Measurements from ENCODE around the gene PDXDC1. TPM values are rescaled to one million over a fixed set of nuclear protein-coding genes. Genes with fewer than 3 reads are reported as not detected.
"Not testable (repeated sequence)": the region's sequence is repeated elsewhere in the genome, so short reads cannot be mapped to it uniquely, and the experiment has no call there.

Gene PDXDC1
- total and polyA plus RNA-seq, 5 experiments from 2014 or later = 25.0 to 77.8 (median 35.7) TPM

GRCh38 chr16:14978908-14979307 is 4.1 kb downstream of the PDXDC1 start:
- Mint-ChIP-seq H3K27ac (peak overlapping the region in 4 of 10 donors; percentile 0 to 73 (median 51)), H3K4me3 (peak overlapping the region in 1 of 10 donors; percentile 32), H3K4me1 (peaks cover 23 to 61% (median 50%) of the 10 kb centered on the region in 4 donors)
- ATAC-seq, H3K9me3 Mint-ChIP-seq, H3K27me3 Mint-ChIP-seq, H3K36me3 Mint-ChIP-seq, DNase-seq, POLR2A ChIA-PET: not testable (repeated sequence)

DNA sequence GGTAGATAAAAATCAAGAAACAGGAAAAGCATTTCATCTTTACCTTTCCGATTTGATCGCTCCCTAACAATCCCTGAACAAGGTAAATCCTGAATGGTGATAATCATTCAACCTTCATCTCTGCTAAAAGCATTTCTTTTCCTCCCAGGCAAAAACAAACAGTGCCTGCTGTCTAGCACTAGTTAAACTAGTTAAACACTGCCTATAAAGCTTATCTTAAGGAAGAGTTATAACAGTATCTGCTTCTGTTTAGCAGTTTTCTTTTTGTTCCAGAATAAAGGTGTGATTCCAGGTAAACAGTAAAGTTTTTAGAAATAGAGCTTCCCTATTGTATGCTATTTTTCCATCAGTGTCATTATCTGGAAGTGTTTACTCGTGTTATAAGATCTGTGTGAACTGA is 6.4 kb downstream of the PDXDC1 start:
- H3K9me3 Mint-ChIP-seq = not testable (repeated sequence)
- H3K4me1 Mint-ChIP-seq = peaks cover 23 to 61% (median 49%) of the 10 kb centered on the region in 4 donors

GRCh38 chr16:14982521-14982920 is 7.7 kb downstream of the PDXDC1 start:
- H3K9me3 Mint-ChIP-seq, DNase-seq, ATAC-seq, POLR2A ChIA-PET, H3K4me3 Mint-ChIP-seq, H3K27me3 Mint-ChIP-seq: not testable (repeated sequence)
- Mint-ChIP-seq H3K27ac (peak overlapping the region in 2 of 10 donors; percentile 20 to 77), H3K4me1 (peaks cover 19 to 55% (median 44%) of the 10 kb centered on the region in 4 donors), H3K36me3 (peaks cover 0 to 36% (median 17%) of the 10 kb centered on the region in 3 donors)

More for the DNA sequence above, 6.4 kb downstream of the PDXDC1 start:
- H3K4me3 Mint-ChIP-seq, POLR2A ChIA-PET, H3K27me3 Mint-ChIP-seq, DNase-seq, ATAC-seq: not testable (repeated sequence)
- peak overlapping the region in 3 of 10 donors; percentile 8 to 34 (median 20) for H3K27ac Mint-ChIP-seq
- H3K36me3 Mint-ChIP-seq = peaks cover 0 to 23% (median 8%) of the 10 kb centered on the region in 3 donors

GRCh38 chr16:14988092-14988491 is 13.3 kb downstream of the PDXDC1 start:
- H3K27me3 Mint-ChIP-seq, POLR2A ChIA-PET, H3K9me3 Mint-ChIP-seq, DNase-seq, ATAC-seq: not testable (repeated sequence)
- peaks cover 20 to 39% (median 36%) of the 10 kb centered on the region in 4 donors for H3K4me1 Mint-ChIP-seq
- peak overlapping the region in 8 of 10 donors; percentile 10 to 79 (median 40) for H3K27ac Mint-ChIP-seq
- H3K4me3 Mint-ChIP-seq = peak overlapping the region in 3 of 10 donors; percentile 5 to 76 (median 54)
- peaks cover 11 to 57% (median 41%) of the 10 kb centered on the region in 3 donors for H3K36me3 Mint-ChIP-seq

DNA sequence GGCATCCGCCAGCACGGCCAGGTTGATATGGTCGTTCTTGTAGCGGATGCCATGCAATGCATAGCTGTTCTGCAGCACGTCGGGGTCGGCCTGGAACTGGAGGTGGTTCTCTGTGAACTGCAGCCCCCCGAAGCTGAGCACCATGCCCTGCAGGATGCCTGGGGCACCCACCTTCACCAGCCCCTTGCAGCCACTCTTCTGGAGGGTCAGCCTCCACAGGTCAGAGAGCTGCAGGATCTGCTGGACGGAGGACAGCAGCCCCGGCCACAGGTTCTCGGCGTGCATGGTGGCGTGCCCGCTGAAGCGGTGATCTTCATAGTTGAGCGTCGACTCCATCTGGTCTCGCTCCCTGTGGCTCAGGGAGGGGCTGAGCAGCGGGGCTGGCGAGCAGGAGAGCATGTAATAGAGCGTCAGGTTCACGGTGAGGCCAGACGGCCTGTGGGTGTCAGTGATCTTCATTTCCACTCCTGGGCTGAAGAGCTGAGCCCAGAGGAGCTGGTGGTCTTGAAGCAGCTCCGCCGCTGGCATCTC is 13.9 kb downstream of the PDXDC1 start:
- Mint-ChIP-seq H3K4me1 (peaks cover 22 to 38% (median 37%) of the 10 kb centered on the region in 4 donors), H3K4me3 (peak overlapping the region in 4 of 10 donors; percentile 41 to 76 (median 59)), H3K36me3 (peaks cover 11 to 61% (median 41%) of the 10 kb centered on the region in 3 donors), H3K27ac (peak overlapping the region in 4 of 10 donors; percentile 8 to 74 (median 50))
- POLR2A ChIA-PET, DNase-seq, H3K27me3 Mint-ChIP-seq, H3K9me3 Mint-ChIP-seq: not testable (repeated sequence)
- ATAC-seq = peak in 1 of 2 donors; percentile 20

- H3K9me3 Mint-ChIP-seq, DNase-seq, H3K27me3 Mint-ChIP-seq, POLR2A ChIA-PET: not testable (repeated sequence)
- peaks cover 27 to 44% (median 38%) of the 10 kb centered on the region in 4 donors for H3K4me1 Mint-ChIP-seq
- peak overlapping the region in 1 of 10 donors; percentile 74 for H3K27ac Mint-ChIP-seq
- peak overlapping the region in 3 of 10 donors; percentile 48 to 81 (median 72) for H3K4me3 Mint-ChIP-seq
- ATAC-seq = peak in 1 of 2 donors; percentile 43
- peaks cover 11 to 61% (median 46%) of the 10 kb centered on the region in 3 donors for H3K36me3 Mint-ChIP-seq
Observed at GRCh38 chr16:14989291-14990281, 14.8 kb downstream of the PDXDC1 start.

- Mint-ChIP-seq H3K4me1 (peaks cover 27 to 44% (median 35%) of the 10 kb centered on the region in 4 donors), H3K36me3 (peaks cover 6 to 36% (median 31%) of the 10 kb centered on the region in 3 donors), H3K27ac (peak overlapping the region in 1 of 10 donors; percentile 29)
- ATAC-seq, H3K27me3 Mint-ChIP-seq, POLR2A ChIA-PET, H3K9me3 Mint-ChIP-seq, H3K4me3 Mint-ChIP-seq, DNase-seq: not testable (repeated sequence)
Observed at GRCh38 chr16:14993277-14994151, 18.7 kb downstream of the PDXDC1 start.

DNA sequence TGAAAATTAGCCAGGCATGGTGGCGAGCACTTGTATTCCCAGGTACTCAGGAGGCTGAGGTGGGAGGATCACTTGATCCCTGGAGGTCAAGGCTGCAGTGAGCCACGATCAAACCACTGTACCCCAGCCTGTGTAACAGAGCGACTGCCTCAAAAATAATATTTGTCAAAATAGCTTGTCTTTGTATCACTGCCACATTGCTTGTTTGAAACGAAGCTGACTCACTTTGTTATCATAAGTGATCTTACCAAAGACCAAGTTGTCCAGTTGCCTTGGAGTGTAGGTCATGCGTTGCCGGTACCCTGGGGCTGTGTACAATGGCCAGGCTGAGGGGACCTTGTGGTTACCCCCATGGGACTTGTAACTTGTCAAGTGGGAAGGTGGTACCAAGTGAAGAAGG is 21.9 kb downstream of the PDXDC1 start:
- POLR2A ChIA-PET, H3K27me3 Mint-ChIP-seq, H3K4me3 Mint-ChIP-seq, DNase-seq, H3K9me3 Mint-ChIP-seq, ATAC-seq: not testable (repeated sequence)
- peaks cover 17 to 32% (median 24%) of the 10 kb centered on the region in 4 donors for H3K4me1 Mint-ChIP-seq
- H3K27ac Mint-ChIP-seq = peak overlapping the region in 1 of 10 donors; percentile 27
- H3K36me3 Mint-ChIP-seq = peaks cover 6 to 48% (median 29%) of the 10 kb centered on the region in 3 donors

DNA sequence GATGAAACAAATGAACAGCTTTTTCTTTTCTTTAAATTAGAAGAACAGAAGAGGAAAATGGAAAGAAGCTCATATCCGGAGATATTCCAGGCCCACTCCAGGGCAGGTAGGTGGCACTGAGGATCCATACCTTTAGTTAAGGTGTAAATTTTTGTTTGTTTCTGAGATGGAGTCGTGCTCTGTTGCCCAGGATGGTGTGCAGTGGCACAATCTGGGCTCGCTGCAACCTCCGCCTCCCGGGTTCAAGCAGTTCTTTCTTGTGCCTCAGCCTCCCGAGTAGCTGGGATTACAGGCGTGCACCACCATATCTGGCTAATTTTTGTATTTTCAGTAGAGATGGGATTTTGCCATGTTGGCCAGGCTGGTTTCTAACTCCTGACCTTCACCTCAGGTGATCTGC is 23.5 kb downstream of the PDXDC1 start:
- H3K9me3 Mint-ChIP-seq, DNase-seq, ATAC-seq, POLR2A ChIA-PET, H3K4me3 Mint-ChIP-seq, H3K27me3 Mint-ChIP-seq: not testable (repeated sequence)
- Mint-ChIP-seq H3K4me1 (peaks cover 16 to 28% (median 17%) of the 10 kb centered on the region in 4 donors), H3K27ac (peak overlapping the region in 1 of 10 donors; percentile 41), H3K36me3 (peaks cover 0 to 50% (median 23%) of the 10 kb centered on the region in 3 donors)

- H3K27me3 Mint-ChIP-seq = not testable (repeated sequence)
- Mint-ChIP-seq H3K4me1 (peaks cover 9 to 25% (median 11%) of the 10 kb centered on the region in 4 donors), H3K27ac (peak overlapping the region in 1 of 10 donors; percentile 14)
Observed at GRCh38 chr16:14999845-15000244, 25.0 kb downstream of the PDXDC1 start.

DNA sequence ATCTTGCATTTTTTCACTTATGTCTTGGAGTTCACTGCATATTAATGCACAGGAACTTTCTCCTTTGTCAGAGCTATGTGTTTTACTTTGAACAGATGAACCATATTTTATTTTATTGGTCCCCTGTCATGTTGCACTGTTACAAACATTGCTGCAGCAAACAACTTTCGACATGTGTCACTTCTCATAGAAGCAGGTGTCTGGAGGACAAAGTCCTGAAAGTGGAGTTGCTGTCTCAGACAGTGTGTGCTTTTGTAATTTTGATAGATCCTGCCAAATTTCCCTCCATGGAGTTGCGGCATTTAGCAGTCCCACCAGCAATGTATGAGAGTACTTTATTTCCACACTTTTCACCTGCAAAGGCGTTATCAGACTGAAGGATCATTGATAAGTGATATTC is 27.6 kb downstream of the PDXDC1 start:
- H3K27ac Mint-ChIP-seq, POLR2A ChIA-PET, H3K9me3 Mint-ChIP-seq: not testable (repeated sequence)

More at GRCh38 chr16:14999845-15000244, 25.0 kb downstream of the PDXDC1 start:
- H3K9me3 Mint-ChIP-seq, H3K4me3 Mint-ChIP-seq, POLR2A ChIA-PET, DNase-seq, ATAC-seq: not testable (repeated sequence)
- H3K36me3 Mint-ChIP-seq = peaks cover 0 to 55% (median 28%) of the 10 kb centered on the region in 3 donors

More for the DNA sequence above, 27.6 kb downstream of the PDXDC1 start:
- ATAC-seq, H3K4me3 Mint-ChIP-seq, DNase-seq, H3K27me3 Mint-ChIP-seq, H3K4me1 Mint-ChIP-seq: not testable (repeated sequence)
- peaks cover 0 to 74% (median 39%) of the 10 kb centered on the region in 3 donors for H3K36me3 Mint-ChIP-seq

Measured in naive thymus-derived CD8-positive, alpha-beta T cell (primary cell).